Fibroblast of pulmonary artery (primary cell): ENCODE data around the gene PRPF8.

Source experiments
- DNase-seq: peaks from one replicate; pipeline ENCODE4 v3.0.0-alpha.2; 2010; ENCODE audit warnings: low read depth
- H3K4me3 ChIP-seq: replicated peaks from 2 replicates; pipeline ENCODE4 v1.5.1; 2011; ENCODE audit warnings: low read depth, mild to moderate bottlenecking, control low read depth, low read length, moderate library complexity
- TF ChIP-seq, protein P1 (sequence below): IDR thresholded peaks from 2 replicates; pipeline ENCODE4 v1.5.1; 2011; ENCODE audit warnings: mild to moderate bottlenecking, control low read depth, low read length, inconsistent platforms; ENCODE audit errors: missing control alignments

Gene PRPF8

DNA sequence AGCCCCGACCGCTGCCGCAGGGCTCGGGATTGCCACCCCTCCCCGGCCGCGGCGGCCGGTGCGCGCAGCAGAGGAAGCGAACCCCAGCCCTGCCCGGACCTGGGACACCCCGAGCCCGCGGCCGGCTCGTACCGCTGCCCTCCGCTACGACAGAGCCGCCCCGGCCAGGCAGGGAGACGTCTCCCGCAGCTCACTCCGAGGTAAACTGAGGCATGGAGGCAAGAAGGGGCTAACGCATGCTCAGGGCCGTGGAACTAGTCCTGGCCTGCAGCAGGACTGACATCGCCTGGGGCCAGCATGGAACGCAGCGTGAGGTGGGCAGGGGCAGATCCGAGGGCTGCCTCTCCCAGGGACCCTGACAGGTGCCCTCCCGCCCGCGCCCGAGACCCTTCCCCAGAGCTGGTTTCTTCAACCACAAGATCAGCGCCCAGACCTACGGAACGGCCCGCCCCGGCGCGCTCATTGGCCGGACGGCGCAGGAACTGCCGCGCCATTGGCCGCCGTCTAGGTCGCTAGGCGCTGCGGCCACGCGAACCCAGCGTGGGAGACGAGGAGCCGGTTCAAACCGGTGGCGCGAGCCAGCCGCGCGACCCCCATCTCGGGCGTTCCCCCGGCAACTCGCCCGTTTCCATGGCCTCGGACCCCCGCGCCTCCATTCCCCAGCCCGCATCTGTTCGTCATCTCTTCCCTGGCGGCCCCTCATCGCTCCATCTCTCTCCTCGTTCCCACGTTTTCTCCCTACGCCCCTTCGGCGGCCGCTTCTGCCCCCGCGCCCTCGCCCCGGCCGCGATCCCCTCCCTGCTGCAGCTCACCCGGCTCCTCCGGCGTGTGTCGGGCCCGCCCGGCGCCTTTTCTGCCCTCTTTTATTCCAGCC is 56.4 kb downstream of the PRPF8 start, which contains the start of gene SLC43A2:
Gene SLC43A2 (minus strand): TSS at position 853 of the 874 bp plus-strand sequence. CDS start 960 bp downstream, outside the sequence.
- peak within 1 kb of the TSS; percentile 74 for H3K4me3 ChIP-seq
- TF ChIP-seq, protein P1, sequence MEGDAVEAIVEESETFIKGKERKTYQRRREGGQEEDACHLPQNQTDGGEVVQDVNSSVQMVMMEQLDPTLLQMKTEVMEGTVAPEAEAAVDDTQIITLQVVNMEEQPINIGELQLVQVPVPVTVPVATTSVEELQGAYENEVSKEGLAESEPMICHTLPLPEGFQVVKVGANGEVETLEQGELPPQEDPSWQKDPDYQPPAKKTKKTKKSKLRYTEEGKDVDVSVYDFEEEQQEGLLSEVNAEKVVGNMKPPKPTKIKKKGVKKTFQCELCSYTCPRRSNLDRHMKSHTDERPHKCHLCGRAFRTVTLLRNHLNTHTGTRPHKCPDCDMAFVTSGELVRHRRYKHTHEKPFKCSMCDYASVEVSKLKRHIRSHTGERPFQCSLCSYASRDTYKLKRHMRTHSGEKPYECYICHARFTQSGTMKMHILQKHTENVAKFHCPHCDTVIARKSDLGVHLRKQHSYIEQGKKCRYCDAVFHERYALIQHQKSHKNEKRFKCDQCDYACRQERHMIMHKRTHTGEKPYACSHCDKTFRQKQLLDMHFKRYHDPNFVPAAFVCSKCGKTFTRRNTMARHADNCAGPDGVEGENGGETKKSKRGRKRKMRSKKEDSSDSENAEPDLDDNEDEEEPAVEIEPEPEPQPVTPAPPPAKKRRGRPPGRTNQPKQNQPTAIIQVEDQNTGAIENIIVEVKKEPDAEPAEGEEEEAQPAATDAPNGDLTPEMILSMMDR = no peak
- peak; percentile 80 for DNase-seq

DNA sequence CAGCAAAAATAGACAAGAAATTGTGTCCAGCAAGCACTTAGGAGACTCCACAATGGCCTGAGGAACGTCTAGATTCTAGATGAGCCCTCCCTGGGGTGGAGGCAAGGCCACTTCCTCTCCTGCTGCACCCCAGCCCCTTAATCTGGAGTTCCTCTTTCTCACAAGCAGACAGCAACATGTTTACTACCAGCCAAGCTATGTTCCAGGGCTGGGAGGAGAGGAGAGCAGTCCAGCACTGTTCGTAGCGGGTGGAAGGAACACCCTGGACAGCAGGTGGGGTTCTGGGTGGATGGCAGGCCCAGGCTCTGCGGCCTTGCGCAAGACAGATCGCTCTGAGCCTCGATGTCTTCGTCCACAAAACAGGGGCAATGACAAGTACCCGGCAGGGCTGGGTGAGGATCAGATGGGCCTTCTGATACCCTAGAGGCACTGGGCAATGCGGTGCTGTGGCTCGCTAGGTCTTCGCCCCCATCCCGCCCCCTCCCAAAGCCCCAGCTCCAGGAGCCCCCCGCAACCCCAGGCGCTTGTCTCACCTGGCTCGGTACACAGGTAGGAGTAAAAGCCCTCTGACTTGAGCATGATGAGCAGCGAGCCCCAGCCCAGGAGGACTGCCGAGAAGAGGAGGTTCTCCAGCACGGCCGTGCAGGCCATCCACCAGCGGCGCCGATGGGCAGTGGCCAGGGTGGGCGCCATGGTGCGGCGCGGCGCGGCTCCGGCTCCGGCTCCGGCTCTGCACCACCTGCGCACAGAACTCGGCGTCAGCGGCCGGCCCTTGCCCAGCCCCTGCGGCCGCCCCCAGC is 57.3 kb downstream of the PRPF8 start:
- DNase-seq = no peak
- TF ChIP-seq, protein P1 = no peak
- H3K4me3 ChIP-seq = peak overlapping the region; percentile 74

DNA sequence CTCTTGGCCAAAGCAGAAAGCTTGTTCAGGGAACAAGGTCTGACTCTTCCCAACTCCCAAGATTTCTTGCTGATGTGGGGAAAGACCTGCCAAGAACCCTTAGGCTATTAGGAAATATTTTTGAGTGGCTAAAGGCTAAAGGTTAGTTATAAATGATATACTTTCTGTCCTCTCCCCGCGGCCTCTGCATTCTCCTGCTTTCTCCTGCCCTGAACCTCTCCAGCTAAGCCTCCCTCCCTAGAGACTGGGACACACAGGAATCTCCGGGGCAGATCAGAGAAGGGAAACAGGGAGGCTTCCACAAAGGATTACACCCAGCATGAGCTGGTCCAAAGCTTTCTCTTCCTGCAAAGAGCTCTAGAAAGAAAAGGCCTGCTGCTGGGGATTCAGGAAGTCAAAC is 58.3 kb downstream of the PRPF8 start:
- TF ChIP-seq, protein P1 = no peak
- no peak for DNase-seq
- H3K4me3 ChIP-seq = no peak overlapping the region

DNA sequence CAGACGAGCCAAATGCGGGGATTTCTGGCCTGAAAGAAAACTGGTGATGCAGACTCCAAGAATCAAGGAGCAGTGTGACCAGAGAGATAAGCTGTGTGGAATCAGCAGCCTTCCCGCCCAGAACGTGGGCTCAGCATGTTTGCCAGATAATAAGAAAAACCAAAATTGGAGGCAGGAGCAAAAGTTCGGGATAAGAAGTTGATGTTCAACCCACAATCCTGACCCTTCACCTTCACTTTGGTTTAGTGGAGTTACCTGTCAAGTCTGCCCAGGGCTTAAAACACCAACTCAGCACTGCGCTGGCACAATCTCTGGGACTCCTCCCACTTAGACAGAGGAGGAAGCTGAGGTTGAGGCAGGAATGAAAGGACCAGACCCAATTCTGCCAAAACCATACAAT is 59.1 kb downstream of the PRPF8 start:
- TF ChIP-seq, protein P1 = no peak
- no peak overlapping the region for H3K4me3 ChIP-seq
- DNase-seq = no peak

DNA sequence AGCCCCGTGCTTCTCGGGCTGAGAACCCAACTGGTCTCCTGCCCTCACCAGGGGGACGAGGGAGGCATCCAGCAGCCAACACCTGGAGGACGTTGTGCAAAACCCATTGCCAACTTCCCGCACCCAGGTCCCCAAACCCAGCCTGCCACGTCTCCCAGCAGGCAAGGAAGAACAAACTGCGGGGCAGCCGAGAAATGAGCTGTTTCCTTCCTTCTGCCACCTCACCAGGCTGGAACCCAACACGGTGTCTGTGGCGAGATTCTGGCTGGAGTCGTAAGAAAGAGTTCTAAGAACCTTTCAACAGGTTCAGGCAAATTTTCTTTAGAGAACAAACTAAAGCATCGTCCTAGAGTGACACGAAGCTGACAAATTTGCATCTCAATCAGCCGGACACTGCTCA is 59.6 kb downstream of the PRPF8 start:
- TF ChIP-seq, protein P1 = no peak
- no peak overlapping the region for H3K4me3 ChIP-seq
- DNase-seq = no peak

DNA sequence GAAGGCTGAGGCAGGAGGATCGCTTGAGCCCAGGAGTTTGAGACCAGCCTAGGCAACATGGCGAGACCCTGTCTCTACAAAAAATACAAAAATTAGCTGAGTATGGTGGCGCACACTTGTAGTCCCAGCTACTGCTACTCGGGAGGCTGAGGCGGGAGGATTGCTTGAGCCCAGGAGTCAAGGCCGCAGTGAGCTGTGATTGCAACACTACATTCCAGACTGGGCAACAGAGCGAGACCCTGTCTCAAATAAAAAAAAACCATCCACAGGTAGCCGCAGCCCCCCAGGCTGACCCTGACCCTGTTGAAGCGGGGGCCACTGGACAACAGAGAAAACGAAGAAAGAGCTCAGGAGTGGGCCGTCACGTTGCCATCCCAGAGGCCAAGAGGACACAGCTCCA is 60.0 kb downstream of the PRPF8 start:
- no peak for DNase-seq
- no peak overlapping the region for H3K4me3 ChIP-seq

More for the DNA sequence above, 60.0 kb downstream of the PRPF8 start:
- TF ChIP-seq, protein P1 = no peak
